NCI-H187 treated with DMSO at 0.1 percent for 48 hours (cell line): ENCODE data around the gene SFTA2.
A peak's percentile ranks its signal among the peaks of the same experiment; 100 is the strongest.
"Not testable (repeated sequence)": the region's sequence is repeated elsewhere in the genome, so short reads cannot be mapped to it uniquely, and the experiment has no call there.

Experiments used
- DNase-seq: peaks from one replicate; lab custom pipeline; 2025; lab: John Stamatoyannopoulos, UW

SFTA2 gene

GRCh38 chr6:30942338-30943060, 10.5 kb upstream of the SFTA2 start:
- no peak for DNase-seq

- no peak for DNase-seq
Measured at GRCh38 chr6:30940361-30940986, 8.5 kb upstream of the SFTA2 start, which contains the start of gene MUCL3. MUCL3 (plus strand) TSS chr6:30940973; CDS start chr6:30941000, 27 bp downstream.

- DNase-seq: no peak
Measured at GRCh38 chr6:30939473-30939872, 7.5 kb upstream of the SFTA2 start.

GRCh38 chr6:30938730-30939129, 6.8 kb upstream of the SFTA2 start:
- no peak for DNase-seq

GRCh38 chr6:30937265-30937664, 5.3 kb upstream of the SFTA2 start:
- DNase-seq: no peak

GRCh38 chr6:30935018-30935417, 3.0 kb upstream of the SFTA2 start:
- DNase-seq: no peak

- no peak for DNase-seq
Measured at GRCh38 chr6:30932665-30933365, 845 bp upstream of the SFTA2 start.

- no peak for DNase-seq
Measured at GRCh38 chr6:30931272-30931671, 698 bp downstream of the SFTA2 start.

- no peak for DNase-seq
Measured at GRCh38 chr6:30930506-30930905, 1.5 kb downstream of the SFTA2 start.

GRCh38 chr6:30928677-30929076, 3.3 kb downstream of the SFTA2 start:
- DNase-seq: no peak

- DNase-seq: not testable (repeated sequence)
Measured at GRCh38 chr6:30927080-30927479, 4.9 kb downstream of the SFTA2 start.

GRCh38 chr6:30926644-30927043, 5.3 kb downstream of the SFTA2 start:
- DNase-seq: no peak

- DNase-seq: not testable (repeated sequence)
Measured at GRCh38 chr6:30924040-30924627, 7.8 kb downstream of the SFTA2 start.

- DNase-seq: no peak
Measured at GRCh38 chr6:30922447-30922852, 9.5 kb downstream of the SFTA2 start.

GRCh38 chr6:30918670-30919069, 13.3 kb downstream of the SFTA2 start:
- no peak for DNase-seq

GRCh38 chr6:30917487-30917886, 14.5 kb downstream of the SFTA2 start:
- no peak for DNase-seq

- DNase-seq: no peak
Measured at GRCh38 chr6:30917041-30917440, 14.9 kb downstream of the SFTA2 start.

- no peak for DNase-seq
Measured at GRCh38 chr6:30915591-30915946, 16.4 kb downstream of the SFTA2 start.

GRCh38 chr6:30914854-30915590, 16.9 kb downstream of the SFTA2 start:
- DNase-seq: no peak

GRCh38 chr6:30914076-30914853, 17.7 kb downstream of the SFTA2 start, which contains the start of gene VARS2:
VARS2 (plus strand) TSS chr6:30914238; CDS start chr6:30914837, 599 bp downstream.
- peak; percentile 33 for DNase-seq

GRCh38 chr6:30913721-30914075, 18.3 kb downstream of the SFTA2 start:
- no peak for DNase-seq
